GM06990 (cell line): ENCODE measurements around the gene SINHCAF.
"Not testable (repeated sequence)": the region's sequence is repeated elsewhere in the genome, so short reads cannot be mapped to it uniquely, and the experiment has no call there.

Source experiments
- DNase-seq: peaks from one replicate; pipeline ENCODE4 v3.0.0-alpha.2; 2011; ENCODE audit not compliant: insufficient read length; ENCODE audit errors: extremely low read depth
- H3K27me3 ChIP-seq: replicated peaks from 2 replicates; pipeline ENCODE4 v1.6.0; 2011; ENCODE audit warnings: low read length; ENCODE audit not compliant: control insufficient read depth, insufficient read depth
- H3K36me3 ChIP-seq: 2 replicates; pipeline ENCODE4 v1.5.1; 2011; ENCODE audit warnings: low read length; ENCODE audit not compliant: control insufficient read depth, insufficient read depth
- H3K4me3 ChIP-seq: replicated peaks from 2 replicates; pipeline ENCODE4 v1.5.1; 2011; ENCODE audit warnings: low read depth, mild to moderate bottlenecking, control low read depth, low read length
- TF ChIP-seq, protein P1 (sequence below): IDR thresholded peaks from 2 replicates; pipeline ENCODE4 v1.5.1; 2011; ENCODE audit warnings: low read length, control low read depth, mild to moderate bottlenecking, inconsistent platforms; ENCODE audit not compliant: insufficient read depth, poor library complexity, severe bottlenecking

SINHCAF gene, protein sequence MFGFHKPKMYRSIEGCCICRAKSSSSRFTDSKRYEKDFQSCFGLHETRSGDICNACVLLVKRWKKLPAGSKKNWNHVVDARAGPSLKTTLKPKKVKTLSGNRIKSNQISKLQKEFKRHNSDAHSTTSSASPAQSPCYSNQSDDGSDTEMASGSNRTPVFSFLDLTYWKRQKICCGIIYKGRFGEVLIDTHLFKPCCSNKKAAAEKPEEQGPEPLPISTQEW

DNA sequence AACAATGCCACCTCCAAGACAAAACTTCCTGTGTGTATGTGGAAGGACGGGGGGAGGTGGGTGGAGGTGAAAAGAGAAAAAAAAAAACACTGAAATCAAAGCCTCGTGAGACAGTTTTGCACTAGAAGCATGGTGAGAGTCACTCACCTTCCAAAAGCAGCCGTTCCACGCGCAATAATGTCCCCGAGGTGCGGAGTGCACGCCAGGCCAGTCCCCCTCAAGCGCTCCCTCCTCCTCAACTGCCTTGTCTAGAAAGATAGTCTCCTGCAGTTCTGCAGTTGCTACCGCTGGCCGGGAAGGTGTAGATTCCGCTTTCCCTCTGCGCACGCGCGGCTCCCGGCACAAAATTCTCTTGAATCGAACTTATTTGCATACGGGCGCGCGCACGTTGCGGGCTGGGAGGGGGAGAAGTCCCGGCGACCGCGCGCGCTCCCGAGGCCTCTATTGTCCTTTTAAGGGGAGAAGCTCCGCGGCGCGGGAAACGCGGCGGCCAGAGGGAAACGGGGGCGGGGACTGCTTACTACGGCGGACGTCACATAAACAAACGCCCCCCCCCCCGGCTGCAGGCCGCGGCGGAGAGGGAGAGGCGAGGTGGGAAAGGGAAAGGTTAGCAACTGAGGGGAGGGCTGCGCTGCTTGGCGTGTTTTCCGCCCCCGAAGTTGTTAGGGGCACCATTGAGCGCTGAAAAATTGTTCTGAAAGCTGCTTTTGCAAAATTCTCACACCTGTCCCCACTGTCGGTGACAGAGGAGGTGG lies at the start of gene SINHCAF:
Gene SINHCAF (minus strand): TSS at position 274 of the 755 bp plus-strand sequence. CDS start 27,946 bp downstream, outside the sequence.
- no peaks in the 10 kb centered on the region for H3K27me3 ChIP-seq
- H3K36me3 ChIP-seq, result no peaks in the 10 kb centered on the region; the same call in 1 of the 2 replicates
- peak; percentile 98 for DNase-seq
- TF ChIP-seq, protein P1, sequence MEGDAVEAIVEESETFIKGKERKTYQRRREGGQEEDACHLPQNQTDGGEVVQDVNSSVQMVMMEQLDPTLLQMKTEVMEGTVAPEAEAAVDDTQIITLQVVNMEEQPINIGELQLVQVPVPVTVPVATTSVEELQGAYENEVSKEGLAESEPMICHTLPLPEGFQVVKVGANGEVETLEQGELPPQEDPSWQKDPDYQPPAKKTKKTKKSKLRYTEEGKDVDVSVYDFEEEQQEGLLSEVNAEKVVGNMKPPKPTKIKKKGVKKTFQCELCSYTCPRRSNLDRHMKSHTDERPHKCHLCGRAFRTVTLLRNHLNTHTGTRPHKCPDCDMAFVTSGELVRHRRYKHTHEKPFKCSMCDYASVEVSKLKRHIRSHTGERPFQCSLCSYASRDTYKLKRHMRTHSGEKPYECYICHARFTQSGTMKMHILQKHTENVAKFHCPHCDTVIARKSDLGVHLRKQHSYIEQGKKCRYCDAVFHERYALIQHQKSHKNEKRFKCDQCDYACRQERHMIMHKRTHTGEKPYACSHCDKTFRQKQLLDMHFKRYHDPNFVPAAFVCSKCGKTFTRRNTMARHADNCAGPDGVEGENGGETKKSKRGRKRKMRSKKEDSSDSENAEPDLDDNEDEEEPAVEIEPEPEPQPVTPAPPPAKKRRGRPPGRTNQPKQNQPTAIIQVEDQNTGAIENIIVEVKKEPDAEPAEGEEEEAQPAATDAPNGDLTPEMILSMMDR, result no peak
- H3K4me3 ChIP-seq, result peak within 1 kb of the TSS; percentile 88

- H3K36me3 ChIP-seq, H3K27me3 ChIP-seq, H3K4me3 ChIP-seq, DNase-seq: not testable (repeated sequence)
Measured at GRCh38 chr12:31375422-31375821, 49.5 kb upstream of the SINHCAF start.

DNA sequence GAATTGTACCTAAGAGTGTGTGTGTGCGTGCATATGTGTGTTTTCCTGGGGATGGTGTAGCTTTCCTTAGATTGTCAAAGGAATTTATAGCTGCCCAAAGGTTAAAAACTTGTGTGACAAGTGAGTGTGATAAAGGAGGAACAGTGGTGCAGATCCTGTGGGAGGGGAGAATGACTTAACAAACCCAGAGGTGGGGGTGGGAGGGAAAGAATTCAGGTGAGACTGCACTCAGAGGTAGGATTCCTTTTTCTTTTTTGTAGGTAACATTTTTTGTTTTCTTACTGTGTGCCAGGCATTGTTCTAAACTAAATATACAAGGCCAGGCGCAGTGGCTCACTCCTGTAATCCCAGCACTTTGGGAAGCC lies 45.3 kb upstream of the SINHCAF start:
- no peak for DNase-seq

DNA sequence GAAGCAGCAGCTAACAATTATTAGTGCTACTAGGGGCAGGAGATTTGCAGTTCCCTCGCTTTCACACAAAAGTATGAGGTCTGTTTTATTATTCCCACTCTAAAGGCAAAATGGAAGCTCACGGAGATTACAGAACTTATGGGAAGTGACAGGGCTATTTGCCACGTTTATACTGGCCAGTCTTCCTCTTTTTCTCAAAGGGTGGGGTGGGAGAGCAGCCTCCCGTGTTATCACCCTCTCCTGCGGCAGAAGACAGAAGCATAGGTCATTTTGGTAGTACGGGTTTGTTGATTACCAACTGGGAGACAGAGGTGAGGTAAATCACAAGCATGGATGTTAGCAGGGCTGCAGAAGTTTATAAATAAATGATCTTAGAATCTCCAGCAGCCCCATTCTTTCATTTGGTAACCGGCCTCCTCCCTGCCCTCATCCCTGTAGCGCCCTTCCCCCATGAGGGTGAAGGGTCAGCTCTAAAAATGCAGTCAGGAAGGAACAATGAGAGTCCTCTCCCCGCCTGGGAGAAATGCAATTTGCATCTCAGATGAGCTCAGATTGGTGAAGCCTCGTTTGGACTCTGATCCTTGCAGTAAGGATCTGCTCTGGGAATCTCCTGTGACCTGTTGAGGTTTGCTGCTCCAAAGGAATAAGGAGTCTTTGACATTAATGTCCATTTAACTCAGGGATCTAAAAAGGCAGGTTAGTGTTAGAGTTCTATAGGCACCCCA lies 44.7 kb upstream of the SINHCAF start:
- H3K4me3 ChIP-seq, result no peak overlapping the region
- H3K36me3 ChIP-seq, result no peaks in the 10 kb centered on the region
- TF ChIP-seq, protein P1, result no peak
- H3K27me3 ChIP-seq, result no peaks in the 10 kb centered on the region
- DNase-seq, result no peak

More for the DNA sequence above, 45.3 kb upstream of the SINHCAF start:
- H3K36me3 ChIP-seq, result no peaks in the 10 kb centered on the region
- TF ChIP-seq, protein P1, result no peak
- no peak overlapping the region for H3K4me3 ChIP-seq
- H3K27me3 ChIP-seq, result no peaks in the 10 kb centered on the region

GRCh38 chr12:31369712-31370521 lies 44.0 kb upstream of the SINHCAF start:
- Histone ChIP-seq H3K36me3 (no peaks in the 10 kb centered on the region), H3K4me3 (no peak overlapping the region), H3K27me3 (no peaks in the 10 kb centered on the region)
- TF ChIP-seq, protein P1, result no peak
- DNase-seq, result no peak
